GM18861 (cell line): ENCODE results near the gene C12orf56.
"Not testable (repeated sequence)": the region's sequence is repeated elsewhere in the genome, so short reads cannot be mapped to it uniquely, and the experiment has no call there.

ENCODE experiments used
- ATAC-seq: cut with Tn5 transposase; IDR thresholded peaks from one replicate; pipeline ENCODE4 v1.9.1; 2021; ENCODE audit not compliant: unreplicated experiment

The C12orf56 gene

DNA sequence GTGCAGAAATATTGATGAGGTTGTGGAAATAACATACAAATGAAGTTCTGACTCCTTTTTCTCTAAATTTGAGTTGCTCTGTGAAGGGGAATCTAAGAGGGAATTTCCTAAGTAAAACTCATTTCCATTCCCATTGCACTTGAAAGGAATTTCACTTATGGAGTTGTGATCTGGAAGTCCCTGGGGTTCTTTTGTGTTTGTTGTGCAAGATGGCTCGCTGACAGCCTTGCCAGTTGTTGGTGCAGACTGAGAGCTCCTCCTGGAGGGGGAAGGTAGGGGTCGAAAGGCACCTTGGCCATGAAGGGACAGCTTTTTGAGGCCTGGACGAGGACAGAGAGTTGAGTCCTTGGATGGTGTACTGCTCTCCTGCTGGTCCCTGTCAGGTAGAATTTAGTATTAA, 72.0 kb downstream of the C12orf56 start:
- ATAC-seq: no peak

DNA sequence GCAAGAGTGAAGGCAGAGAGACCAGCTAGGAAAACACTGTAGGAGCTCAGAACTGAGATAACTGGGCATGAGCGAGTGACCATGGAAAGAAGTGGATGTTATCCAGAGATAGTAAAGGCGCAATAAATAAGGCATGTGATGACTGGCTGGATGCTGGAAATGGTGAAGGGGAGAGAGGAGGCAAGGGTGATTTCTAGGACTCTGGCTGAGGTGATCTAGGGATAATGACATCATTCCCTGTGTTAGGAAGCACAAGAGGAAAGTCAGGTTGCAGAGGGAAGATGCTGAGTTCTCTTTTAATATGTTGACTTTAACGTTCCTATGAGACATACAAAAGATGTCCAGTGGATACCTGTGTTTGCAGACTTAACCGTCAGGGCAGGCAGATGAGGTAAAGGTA, 78.7 kb downstream of the C12orf56 start:
- no peak for ATAC-seq

DNA sequence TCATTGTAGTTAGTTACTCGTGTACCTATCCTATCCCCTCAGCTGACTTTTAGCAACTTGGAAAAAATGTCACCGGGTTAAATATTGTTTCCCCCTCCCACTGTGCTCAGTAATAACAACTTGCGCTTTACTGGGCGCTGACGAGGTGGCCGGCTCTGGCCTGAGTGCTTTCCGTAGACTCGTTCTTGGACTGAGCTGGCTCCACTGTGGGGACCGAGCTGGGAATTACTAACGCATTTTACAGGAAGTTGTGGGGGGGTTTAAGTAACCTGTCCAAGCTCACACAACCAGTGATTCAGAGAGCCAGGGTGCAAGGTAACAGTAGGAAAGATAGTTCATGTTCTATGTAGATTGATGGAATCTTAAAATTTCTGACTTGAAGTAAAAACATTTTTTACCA, 86.0 kb downstream of the C12orf56 start:
- ATAC-seq: no peak

DNA sequence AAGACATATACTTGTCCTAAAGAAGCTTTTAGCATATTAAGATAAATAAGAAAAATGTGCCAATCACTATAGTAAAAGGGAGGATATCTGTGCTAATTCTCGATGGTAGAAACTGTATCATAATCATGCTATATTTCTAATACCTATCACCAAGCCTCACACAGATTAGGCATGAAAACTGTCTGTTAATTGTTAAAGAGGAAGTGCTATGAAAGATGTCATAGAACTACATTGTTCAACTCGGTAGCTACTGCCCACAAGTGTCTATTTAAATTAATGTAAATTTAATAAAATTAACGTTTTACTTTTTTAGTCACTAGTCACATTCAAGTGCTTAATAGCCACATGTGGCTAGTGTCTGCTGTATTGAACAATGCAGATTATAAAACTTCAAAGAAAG, 90.9 kb downstream of the C12orf56 start:
- ATAC-seq: no peak

DNA sequence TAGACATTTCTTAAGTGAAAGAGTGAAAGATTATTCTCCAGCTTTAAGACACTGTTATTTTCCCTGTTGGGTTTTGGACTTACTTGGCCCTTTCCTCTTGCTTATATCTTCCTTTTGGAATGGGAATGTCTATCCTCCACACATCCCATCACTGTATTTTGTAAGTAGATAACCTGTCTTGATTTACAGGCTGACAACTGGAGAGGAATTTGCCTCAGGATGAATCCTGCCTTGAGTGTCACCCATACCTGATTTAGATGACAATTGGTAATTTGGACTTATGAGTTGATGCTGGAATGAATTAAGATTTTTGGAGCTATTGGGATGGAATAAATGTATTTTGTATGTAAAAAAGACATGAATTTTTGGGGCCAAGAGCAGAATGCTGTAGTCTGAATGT, 94.3 kb downstream of the C12orf56 start:
- no peak for ATAC-seq

DNA sequence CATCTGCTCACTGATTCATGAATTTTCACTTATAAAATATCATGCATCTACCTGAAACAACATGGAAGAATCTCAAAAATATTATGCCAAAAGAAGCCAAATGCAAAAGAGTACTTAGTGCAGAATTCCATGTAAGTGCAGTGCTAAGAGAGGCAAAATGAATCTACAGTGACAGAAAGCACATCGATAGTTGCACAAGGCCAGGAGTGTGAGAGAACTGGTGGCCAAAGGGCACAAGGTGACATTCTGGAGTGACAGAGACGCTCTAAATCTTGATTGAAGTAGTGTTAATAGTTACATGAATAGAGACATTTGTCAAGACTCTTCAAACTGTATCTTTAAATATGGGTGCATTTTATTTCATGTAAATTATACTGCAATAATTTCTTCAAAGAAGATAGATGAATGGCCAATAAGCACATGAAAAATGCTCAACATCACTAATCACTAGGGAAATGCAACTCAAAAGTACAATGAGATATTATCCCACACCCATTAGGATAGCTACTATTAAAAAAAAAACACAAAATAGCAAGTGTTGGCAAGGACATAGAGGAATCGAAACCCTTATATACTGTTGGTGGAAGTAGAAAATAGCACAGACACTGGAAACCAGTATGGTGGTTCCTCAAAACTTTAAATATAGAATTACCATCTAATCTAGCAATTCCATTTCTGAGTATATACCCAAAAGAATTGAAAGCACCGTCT, 96.7 kb downstream of the C12orf56 start:
- no peak for ATAC-seq

DNA sequence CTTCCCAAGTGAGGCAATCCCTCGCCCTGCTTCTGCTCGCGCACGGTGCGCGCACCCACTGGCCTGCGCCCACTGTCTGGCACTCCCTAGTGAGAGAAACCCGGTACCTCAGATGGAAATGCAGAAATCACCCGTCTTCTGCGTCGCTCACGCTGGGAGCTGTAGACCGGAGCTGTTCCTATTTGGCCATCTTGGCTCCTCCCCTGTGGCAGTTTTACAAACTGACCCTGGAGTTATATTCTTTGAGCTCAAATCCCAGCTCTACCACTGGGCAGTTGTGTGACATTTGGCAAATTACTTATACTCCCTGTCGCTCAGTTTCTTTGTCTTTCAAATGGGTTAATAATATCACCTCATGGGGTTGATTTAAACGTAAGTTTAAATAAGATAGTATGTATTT, 97.4 kb downstream of the C12orf56 start:
- ATAC-seq: not testable (repeated sequence)

DNA sequence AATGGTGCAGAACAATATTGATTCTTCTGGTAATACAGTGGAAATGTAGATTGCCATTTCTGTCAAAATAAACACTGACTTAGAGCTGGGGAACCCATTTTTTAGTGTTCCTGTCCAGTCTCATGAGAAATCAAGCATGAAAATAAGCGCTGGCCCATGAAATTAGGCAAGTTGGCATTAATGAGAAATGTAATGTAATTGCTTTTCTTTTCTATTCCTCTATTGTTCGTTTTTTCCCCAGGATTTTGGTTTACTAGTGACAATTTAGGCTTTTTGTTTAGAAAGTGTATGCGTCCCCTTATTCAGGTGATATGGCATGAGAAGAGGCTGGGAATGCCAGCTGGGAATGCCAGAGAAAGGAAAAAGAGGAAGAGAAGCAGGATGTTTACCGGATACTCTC, 104.0 kb downstream of the C12orf56 start:
- ATAC-seq: no peak

DNA sequence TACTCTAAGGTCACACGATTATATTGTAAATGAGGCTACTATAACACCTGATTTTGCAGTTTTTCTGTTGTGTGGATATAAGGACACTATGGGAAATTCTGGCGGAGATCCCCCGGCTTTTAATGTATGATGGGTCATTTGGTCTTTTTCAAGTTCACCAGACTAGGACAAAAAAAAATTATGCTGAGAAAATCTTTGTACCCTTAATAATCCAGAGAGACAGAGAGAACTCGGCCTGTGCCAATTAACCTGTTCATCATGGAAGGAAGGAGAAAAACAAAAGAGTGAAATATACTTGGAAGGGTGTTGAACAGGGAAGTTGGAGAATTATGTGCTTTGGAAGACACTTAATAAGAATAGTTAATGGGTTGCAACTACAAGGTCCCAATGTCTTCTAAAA, 106.3 kb downstream of the C12orf56 start:
- ATAC-seq: no peak

DNA sequence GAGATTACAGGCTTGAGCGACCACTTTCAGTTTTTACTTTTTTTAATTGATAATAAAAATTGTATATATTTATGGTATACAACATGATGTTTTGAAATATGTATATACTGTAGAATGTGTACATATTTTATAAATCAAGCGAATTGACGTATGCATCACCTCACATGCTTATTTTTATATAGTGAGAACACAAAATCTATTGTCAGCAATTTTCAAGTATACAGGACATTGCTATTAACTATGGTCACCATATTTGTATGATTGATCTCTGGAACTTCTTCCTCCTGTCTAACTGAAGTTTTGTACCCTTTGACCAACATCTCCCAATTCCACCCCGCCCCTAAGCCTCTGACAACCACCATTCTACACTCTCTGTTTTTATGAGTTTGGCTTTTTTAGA, 112.1 kb downstream of the C12orf56 start:
- ATAC-seq: no peak

DNA sequence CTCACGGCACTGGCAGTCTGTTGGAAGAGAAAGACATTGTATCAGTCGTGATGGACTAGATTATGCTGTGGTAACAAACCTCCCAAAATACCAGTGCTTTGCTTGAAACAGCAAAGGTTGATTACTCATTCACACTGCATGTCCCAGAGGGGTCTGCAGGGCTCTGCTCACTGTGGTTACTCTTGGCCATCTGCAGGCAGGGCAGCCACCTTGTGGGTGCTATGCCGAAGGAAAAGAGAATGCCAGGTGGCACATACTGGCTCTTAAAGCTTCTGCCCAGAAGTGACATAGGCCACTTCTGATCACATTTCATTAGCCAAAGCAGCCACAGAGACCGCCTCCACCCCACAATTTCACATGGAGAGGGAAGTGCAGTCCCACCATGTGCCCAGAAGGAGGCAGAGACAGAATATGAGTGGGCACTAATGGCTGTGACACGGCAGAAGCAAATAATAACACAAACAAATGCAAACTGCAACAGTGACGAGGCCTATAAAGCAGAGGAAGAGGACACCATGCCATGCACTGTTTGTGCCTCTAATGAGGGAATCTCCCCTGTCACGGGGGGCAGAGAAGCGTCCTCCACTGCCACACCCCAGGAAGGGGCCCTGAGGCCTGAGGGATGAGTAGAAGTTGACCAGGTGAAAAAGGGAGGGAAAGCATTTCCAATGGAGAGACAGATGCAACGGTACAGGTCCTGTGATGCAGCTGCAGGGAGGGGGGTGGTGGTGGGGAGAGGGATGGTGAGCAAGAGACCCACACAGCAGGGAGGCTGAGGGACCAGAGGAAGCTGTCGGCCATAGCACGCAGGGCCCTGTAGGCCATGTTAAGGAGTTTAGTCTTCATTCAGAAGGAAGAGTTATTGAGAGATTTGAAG, 116.8 kb downstream of the C12orf56 start:
- no peak for ATAC-seq

DNA sequence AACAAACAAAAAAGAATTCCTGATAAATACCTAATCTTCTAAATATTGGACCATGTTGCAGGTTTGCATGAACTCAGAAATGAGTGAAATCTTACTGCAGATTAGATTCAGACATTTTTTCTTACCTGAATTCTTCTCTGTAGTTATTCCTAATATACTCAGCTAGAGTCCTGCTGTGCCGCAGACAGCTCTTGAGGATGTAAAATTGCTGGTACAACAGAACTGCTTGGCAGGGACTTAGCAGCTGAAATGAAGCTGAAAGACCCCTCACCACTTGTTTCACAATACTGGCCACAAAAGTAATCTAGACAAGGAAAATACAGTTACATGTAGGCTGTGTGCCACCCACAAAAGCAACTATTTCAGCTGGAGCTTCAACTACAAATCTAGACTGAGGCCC, 120.1 kb downstream of the C12orf56 start:
- no peak for ATAC-seq

DNA sequence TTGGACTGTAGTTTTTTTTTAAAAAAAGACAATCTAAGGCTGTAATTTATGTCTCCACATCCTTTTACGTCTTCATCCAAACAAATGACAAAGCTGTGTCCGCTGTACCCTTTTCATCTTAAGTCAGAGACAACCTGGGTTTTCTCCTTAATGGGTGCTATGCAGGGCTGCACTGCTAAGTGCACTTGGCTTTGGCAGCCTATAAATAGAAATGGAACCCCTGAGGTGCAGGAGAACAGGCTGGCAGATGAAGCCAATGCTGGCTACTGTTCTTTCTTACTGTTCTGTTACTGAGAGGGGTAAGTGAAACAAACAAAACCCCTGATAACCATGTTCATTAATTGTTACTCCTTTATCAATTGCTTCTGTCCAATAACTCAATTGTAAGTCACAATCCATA, 121.4 kb downstream of the C12orf56 start:
- ATAC-seq: no peak

DNA sequence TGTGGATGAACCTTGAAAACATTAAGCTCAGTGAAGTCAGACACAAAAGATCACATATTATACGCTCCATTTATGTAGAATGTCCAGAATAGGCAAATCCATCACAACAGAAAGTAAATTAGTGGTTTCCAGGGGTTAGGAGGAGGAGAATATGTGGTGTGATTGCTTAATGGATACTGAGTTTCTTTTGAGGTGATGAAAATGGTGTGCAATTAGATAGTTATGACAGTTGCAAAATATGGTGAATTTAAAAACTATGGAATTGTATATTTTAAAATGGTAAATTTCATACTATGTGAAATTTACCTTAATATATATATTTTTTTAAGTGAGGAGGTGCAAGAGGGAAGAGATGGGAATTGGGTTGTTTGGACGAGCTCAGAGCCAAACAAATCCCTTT, 122.1 kb downstream of the C12orf56 start:
- no peak for ATAC-seq

DNA sequence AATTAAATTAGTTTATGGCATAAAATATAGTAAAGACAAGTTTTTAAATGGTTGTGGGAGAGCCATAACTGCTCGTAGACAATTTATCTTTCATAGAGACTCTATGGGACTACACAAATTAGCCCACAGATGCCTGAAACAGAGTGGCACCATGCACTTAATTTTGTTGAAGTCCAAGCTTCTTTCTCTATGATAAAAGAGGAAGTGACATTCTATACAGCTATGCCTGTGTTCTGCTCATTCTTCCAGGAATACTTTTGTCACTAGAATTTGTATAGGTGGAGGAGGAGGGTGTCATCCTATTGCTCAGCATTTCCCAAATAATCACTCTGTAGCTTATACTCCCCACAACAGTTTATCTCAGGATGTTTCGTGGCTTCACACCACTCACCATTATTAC, 124.7 kb downstream of the C12orf56 start:
- ATAC-seq: no peak

DNA sequence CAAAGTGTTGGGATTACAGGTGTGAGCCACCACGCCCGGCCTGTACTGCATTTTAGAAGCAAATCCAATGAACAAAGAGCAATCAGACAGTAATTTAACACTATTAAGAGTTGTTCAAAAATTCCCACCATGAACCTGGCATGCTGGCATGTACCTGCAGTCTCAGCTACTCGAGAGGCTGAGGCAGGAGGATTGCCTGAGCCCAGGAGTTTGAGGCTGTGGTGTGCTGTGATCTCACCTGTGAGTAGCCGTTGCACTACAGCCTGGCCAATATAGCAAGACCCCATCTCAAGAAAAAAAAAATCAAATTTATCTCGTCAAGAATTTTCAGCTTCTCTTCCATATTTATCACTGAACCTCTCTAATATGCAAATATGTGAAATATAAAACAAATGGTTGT, 128.7 kb downstream of the C12orf56 start:
- ATAC-seq: no peak

DNA sequence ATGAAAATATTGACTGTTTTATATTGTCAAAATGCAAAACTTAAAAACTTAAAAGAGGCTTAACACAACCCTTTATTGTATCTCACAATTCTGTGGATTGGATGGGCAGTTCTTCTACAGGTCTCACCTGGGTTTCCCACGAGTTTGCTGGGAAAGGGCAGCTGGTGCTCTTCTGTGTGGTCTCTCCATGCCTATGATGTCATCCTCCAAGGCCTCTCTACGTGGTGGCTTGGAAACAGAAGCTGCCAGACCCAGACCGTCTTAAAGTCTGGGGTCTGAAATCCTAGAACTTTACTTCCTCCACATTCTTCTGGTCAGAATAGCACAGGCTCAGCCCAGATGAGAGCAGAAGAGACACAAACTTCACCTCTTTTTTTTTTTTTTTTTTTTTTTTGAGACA, 132.0 kb downstream of the C12orf56 start:
- ATAC-seq: no peak

DNA sequence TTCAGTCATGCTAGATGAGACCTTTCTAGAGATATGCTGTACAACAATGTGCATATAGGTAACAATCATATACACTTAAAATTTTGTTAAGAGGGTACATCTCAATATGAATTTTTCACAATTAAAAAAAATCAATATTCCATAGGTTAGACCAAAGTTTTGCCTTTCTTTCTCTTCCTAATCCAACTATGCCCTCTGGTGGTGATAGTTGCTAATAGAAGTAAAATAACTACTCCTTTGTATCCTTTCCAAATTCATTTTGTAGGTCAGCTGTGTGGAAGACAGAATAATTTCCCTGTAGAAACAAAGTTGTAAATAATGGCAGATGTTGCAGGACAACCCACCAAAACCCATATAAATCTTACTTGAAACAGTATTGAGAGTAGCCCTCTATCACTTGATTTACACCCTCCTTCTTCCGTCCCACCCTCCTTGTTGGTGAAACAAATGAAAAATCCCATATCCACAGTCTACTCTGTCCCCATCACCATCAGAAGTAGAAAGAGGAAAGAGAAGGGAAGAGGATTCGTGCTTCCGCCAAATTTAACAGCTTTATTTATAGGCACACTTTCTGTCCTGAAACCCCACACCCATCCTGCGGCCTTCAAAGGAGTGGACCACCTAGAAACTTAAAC, 134.3 kb downstream of the C12orf56 start:
- no peak for ATAC-seq

DNA sequence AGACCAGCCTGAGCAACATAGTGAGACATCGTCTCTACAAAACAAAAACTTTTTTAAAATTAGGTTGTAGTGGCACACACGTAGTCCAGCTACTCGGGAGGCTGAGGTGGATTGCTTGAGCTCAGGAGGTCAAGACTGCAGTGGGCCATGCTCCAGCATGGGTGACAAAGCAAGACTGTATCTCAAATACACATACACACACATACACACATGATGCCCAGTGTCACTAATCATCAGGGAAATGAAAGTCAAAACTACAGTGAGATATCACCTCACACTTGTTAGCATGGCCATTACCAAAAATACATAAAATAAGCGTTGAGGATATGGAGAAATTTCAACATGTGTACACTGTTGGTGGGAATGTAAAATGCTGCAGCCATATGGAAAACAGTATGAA, 135.3 kb downstream of the C12orf56 start:
- ATAC-seq: no peak

DNA sequence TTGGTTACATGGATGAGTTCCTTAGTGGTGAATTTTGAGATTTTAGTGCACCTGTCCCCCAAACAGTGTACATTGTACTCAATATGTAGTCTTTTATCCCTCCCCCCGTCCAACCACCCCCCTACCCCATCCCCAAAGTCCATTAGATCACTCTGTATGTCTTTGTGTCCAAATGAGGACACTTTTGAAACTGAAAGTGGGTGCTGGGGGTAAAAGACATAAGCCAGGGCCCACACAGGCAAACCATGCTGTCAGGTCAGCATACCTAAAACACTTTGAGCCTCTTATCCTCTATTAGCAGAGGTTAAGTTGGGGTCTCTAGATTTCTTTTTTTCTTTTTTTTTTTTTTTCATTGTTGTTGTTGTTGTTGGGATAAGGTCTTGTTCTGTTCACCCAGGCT, 137.2 kb downstream of the C12orf56 start:
- no peak for ATAC-seq

DNA sequence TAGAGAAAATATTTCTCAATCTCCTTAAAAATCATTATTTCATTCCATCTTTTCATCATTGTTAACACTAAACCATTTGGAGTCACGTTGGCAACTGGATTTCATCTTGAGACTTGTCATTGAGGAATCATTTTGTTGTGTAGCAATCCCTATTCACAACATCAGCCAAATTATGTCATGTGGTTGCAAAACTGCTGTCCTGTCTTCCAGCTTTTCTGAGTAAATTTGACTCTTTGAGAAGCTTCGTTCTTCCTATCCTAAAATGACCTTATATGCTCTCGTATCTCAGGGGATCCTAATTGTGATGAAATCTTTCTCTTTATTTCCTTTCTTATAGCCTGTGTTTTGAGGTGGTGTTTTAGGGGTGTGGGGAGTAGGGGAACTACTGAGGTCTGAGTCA, 137.9 kb downstream of the C12orf56 start:
- ATAC-seq: no peak

DNA sequence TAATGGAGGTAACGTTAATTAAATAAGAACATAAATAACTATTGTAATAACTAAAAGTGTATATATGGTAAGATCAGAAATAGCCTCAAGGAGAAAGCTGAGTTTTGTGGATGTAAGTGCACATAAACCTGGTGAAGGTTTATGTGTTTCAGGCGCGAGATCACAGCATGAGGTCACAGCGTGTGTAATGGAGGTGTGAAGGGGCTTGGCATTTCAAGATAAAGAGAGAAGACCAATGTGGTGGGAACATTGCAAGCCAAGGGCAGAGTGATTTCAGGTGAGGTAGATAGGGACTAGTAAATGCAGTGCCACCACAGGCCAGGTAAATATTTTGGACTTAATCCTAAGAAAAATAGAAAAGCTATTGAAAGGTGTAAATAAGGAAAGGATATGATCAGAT, 146.7 kb downstream of the C12orf56 start:
- ATAC-seq: no peak
